ENCODE measurements around the gene TWIST2. TPM values are rescaled to one million over a fixed set of nuclear protein-coding genes. Genes with fewer than 3 reads are reported as not detected.

Gene TWIST2
- total RNA-seq, 4 donors from 2014 or later = 37.4 to 51.6 (median 47.4) TPM

DNA sequence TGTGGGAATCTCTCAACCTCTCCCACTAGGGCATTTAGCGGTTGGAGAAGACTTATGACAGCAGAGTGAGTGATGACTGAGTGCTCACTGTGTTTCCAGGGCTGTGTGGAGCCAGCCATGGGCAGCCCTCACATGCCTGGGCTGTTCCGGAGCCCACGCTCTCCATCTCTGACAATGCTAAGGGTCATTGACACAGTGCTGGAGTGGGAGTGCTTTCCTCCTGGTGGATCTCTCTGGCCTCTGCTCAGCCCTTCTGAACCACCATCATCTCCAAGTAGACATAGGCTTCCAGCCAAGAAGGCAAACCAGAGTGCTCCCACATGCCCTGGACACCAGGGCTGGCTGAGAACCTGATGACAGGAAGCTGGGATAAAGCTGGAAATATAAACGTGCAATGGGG is 33.1 kb upstream of the TWIST2 start:
- 93% methylated on average over 3 of the region's 4 CpGs for WGBS
- Histone ChIP-seq H3K4me1 (no peaks in the 10 kb centered on the region), H3K4me3 (no peak overlapping the region), H3K9me3 (peaks cover 0 to 4% (median 0%) of the 10 kb centered on the region in 4 donors), H3K36me3 (no peaks in the 10 kb centered on the region), H3K27ac (replicated peaks in 1 of 4) (no peak overlapping the region), H3K27me3 (peaks cover 0 to 32% (median 0%) of the 10 kb centered on the region in 4 donors)
- TF ChIP-seq EP300 (IDR thresholded peaks at IDR 0.05) (no peak), POLR2A (IDR thresholded peaks at IDR 0.05; ENCODE audit: low read depth) (no peak), POLR2AphosphoS5 (IDR thresholded peaks at IDR 0.05) (no peak)
- TF ChIP-seq, protein P1, sequence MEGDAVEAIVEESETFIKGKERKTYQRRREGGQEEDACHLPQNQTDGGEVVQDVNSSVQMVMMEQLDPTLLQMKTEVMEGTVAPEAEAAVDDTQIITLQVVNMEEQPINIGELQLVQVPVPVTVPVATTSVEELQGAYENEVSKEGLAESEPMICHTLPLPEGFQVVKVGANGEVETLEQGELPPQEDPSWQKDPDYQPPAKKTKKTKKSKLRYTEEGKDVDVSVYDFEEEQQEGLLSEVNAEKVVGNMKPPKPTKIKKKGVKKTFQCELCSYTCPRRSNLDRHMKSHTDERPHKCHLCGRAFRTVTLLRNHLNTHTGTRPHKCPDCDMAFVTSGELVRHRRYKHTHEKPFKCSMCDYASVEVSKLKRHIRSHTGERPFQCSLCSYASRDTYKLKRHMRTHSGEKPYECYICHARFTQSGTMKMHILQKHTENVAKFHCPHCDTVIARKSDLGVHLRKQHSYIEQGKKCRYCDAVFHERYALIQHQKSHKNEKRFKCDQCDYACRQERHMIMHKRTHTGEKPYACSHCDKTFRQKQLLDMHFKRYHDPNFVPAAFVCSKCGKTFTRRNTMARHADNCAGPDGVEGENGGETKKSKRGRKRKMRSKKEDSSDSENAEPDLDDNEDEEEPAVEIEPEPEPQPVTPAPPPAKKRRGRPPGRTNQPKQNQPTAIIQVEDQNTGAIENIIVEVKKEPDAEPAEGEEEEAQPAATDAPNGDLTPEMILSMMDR (IDR thresholded peaks at IDR 0.05) = no peak
- DNase-seq (ENCODE audit: extremely low spot score) = peak; percentile 60
- intact Hi-C loops (cut with DNase I) = no loop called here

DNA sequence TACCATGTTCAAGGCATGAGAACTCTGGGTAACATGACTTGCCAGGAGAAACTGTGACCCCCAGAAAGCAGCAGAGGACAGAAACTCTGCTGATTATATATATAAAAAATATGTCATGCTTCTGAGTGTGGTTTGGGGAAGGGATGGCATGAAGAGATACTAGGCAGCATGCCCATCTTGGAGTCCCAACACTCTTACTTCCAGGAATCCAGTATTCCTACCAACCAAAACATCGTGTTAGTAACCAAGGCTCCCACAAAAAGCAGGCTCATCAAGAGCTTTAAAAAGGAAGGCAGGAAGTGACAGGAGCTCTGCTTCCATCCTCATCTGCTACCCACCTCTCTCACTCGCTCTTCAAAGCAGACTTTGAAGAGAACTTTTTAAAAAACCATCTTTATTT is 31.6 kb upstream of the TWIST2 start:
- Histone ChIP-seq H3K36me3 (no peaks in the 10 kb centered on the region), H3K4me1 (no peaks in the 10 kb centered on the region), H3K27me3 (peaks cover 0 to 32% (median 0%) of the 10 kb centered on the region in 4 donors), H3K4me3 (no peak overlapping the region), H3K9me3 (no peaks in the 10 kb centered on the region), H3K27ac (replicated peaks in 1 of 4) (no peak overlapping the region)
- TF ChIP-seq POLR2A (IDR thresholded peaks at IDR 0.05; ENCODE audit: low read depth) (no peak), POLR2AphosphoS5 (IDR thresholded peaks at IDR 0.05) (no peak), EP300 (IDR thresholded peaks at IDR 0.05) (no peak)
- TF ChIP-seq, protein P1 (IDR thresholded peaks at IDR 0.05) = no peak
- intact Hi-C loops (cut with DNase I) = no loop called here
- no peak for DNase-seq (ENCODE audit: extremely low spot score)
- 80% methylated on average over 2 of the region's 2 CpGs for WGBS

DNA sequence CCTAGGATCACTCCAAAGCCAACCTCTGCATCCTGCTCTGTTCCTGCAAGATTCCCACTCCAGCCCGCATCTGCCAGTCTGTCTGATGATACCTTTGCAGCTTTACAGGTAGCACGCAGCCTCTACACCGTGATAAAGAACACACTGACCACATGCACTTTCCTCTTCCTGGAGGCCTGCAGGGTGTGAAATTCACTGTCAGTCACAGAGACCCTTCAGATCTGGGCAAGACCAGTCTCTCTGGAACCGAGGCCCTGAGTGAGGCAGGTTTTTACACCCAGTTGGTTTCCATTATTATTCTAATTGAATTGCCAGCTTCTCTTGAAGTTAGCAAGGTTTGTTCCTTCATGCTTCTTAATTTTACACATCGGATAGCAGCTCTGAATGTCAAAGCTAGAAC is 30.5 kb upstream of the TWIST2 start:
- DNase-seq (ENCODE audit: extremely low spot score) = peak; percentile 72
- Histone ChIP-seq H3K4me1 (no peaks in the 10 kb centered on the region), H3K36me3 (no peaks in the 10 kb centered on the region), H3K27me3 (peaks cover 0 to 32% (median 0%) of the 10 kb centered on the region in 4 donors), H3K9me3 (no peaks in the 10 kb centered on the region), H3K27ac (replicated peaks in 1 of 4) (no peak overlapping the region), H3K4me3 (no peak overlapping the region)
- TF ChIP-seq POLR2A (IDR thresholded peaks at IDR 0.05; ENCODE audit: low read depth) = no peak
- no peak for TF ChIP-seq POLR2AphosphoS5 (IDR thresholded peaks at IDR 0.05)
- TF ChIP-seq EP300 (IDR thresholded peaks at IDR 0.05) = no peak
- TF ChIP-seq, protein P1 (IDR thresholded peaks at IDR 0.05) = no peak
- intact Hi-C loops (cut with DNase I) = no loop called here
- 57% methylated on average over 5 of the region's 5 CpGs for WGBS

DNA sequence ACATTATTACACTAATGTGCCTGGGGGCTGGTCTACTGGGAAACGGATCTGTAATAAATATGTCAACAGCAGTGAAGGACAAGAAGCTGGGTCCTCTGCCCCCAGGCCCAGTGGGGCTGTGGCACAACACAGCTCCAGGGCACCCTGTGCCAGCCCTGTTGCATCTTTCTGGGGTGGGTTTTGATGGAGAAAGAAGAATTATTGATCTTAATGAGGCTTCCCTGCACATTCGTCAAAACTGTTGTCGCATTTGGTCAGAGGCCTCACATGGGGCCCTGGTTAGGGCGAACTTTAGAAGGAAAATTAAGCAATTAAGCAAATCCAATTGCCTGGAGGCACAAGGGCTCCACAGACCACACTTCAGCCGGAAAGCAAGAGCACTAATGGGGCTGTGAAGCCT is 30.0 kb upstream of the TWIST2 start:
- 74% methylated on average over 5 of the region's 5 CpGs for WGBS
- DNase-seq (ENCODE audit: extremely low spot score) = no peak
- Histone ChIP-seq H3K4me3 (no peak overlapping the region), H3K27me3 (peaks cover 0 to 32% (median 0%) of the 10 kb centered on the region in 4 donors), H3K4me1 (no peaks in the 10 kb centered on the region), H3K9me3 (no peaks in the 10 kb centered on the region), H3K36me3 (no peaks in the 10 kb centered on the region), H3K27ac (replicated peaks in 1 of 4) (no peak overlapping the region)
- intact Hi-C loops (cut with DNase I) = no loop called here
- TF ChIP-seq EP300 (IDR thresholded peaks at IDR 0.05) (no peak), POLR2AphosphoS5 (IDR thresholded peaks at IDR 0.05) (no peak), POLR2A (IDR thresholded peaks at IDR 0.05; ENCODE audit: low read depth) (no peak)
- TF ChIP-seq, protein P1 (IDR thresholded peaks at IDR 0.05) = no peak

DNA sequence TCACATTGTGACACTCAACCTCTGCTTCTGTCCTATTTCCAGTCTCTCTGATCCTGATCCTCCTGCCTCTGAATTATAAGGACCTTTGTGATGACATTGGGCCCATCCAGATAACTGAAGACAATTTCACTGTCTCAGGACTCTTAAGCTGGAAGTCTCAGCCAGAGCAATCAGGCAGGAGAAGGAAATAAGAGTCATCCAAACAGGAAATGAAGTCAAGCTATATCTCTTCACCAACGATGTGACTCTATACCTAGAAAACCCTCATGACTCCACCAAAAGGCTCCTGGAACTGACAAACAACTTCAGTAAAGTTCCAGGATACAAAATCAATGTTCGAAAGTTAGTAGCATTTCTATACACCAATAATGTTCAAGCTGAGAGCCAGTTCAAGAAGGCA is 29.3 kb upstream of the TWIST2 start:
- Histone ChIP-seq H3K4me3 (no peak overlapping the region), H3K27ac (replicated peaks in 1 of 4) (no peak overlapping the region), H3K36me3 (no peaks in the 10 kb centered on the region), H3K4me1 (no peaks in the 10 kb centered on the region), H3K27me3 (peaks cover 0 to 32% (median 0%) of the 10 kb centered on the region in 4 donors), H3K9me3 (no peaks in the 10 kb centered on the region)
- no peak for DNase-seq (ENCODE audit: extremely low spot score)
- intact Hi-C loops (cut with DNase I) = no loop called here
- WGBS = 74% methylated on average over 2 of the region's 2 CpGs
- TF ChIP-seq POLR2A (IDR thresholded peaks at IDR 0.05; ENCODE audit: low read depth) = no peak
- no peak for TF ChIP-seq EP300 (IDR thresholded peaks at IDR 0.05)
- TF ChIP-seq, protein P1 (IDR thresholded peaks at IDR 0.05) = no peak
- no peak for TF ChIP-seq POLR2AphosphoS5 (IDR thresholded peaks at IDR 0.05)

Data from esophagus muscularis mucosa (tissue), 4 donors.